Uterus (tissue), 2 donors: ENCODE measurements around the gene ZNF583.

Experiments
- CTCF ChIP-seq, 4 experiments: fragments of 200-600 bp in 2 of 4; fragments of 450-650 bp in 2 of 4; sonication (generic) in 2 of 4; IDR thresholded peaks; one replicate each; pipeline ENCODE4 v1.5.1; 2016 to 2019; ENCODE audit warnings: antibody characterized with exemption in 4 of 4, mild to moderate bottlenecking in 2 of 4, moderate library complexity in 1 of 4
- POLR2A ChIP-seq, 2 donors: fragments of 450-650 bp; IDR thresholded peaks; one replicate each; pipeline ENCODE4 v1.6.1; 2016; ENCODE audit warnings: antibody characterized with exemption in 2 of 2, mild to moderate bottlenecking in 1 of 2, moderate library complexity in 1 of 2

- TF ChIP-seq CTCF (IDR thresholded peaks at IDR 0.05) (no peak), POLR2A (IDR thresholded peaks at IDR 0.05) (no peak)
Observed at GRCh38 chr19:56403261-56403660, 871 bp upstream of the ZNF583 start.
